CD4-positive, alpha-beta T cell (primary cell): Measurements from ENCODE around the gene METTL18. TPM values are rescaled to one million over a fixed set of nuclear protein-coding genes. Genes with fewer than 3 reads are reported as not detected.

Experiments used
- ATAC-seq: fragments of 200-7000 bp; cut with Tn5 transposase; one replicate; pipeline ENCODE4 v1.10.0; 2022; ENCODE audit warnings: mild to moderate bottlenecking; ENCODE audit not compliant: poor library complexity
- CTCF ChIA-PET: fragments of 350-600 bp; sonication (Branson Sonifier 250); formaldehyde crosslinking; loops from one replicate; lab custom pipeline; 2021; ENCODE audit warnings: antibody characterized with exemption, inconsistent platforms; lab: Charles Lee
- POLR2A ChIA-PET: fragments of 350-600 bp; sonication (Branson Sonifier 250); formaldehyde crosslinking; loops from one replicate; lab custom pipeline; 2021; ENCODE audit warnings: antibody characterized with exemption, inconsistent platforms; lab: Charles Lee
- DNase-seq, 14 experiments: peaks; one replicate each; pipeline ENCODE4 v3.0.0-alpha.2; 2013 to 2020; ENCODE audit warnings: mixed read lengths in 2 of 14
- H3K27ac ChIP-seq, 2 donors: one replicate each; pipeline versions ENCODE4 v1.5.1 to v1.7.0; 2013; ENCODE audit warnings: low read length in 2 of 2, low read depth in 1 of 2, mild to moderate bottlenecking in 1 of 2
- H3K27me3 ChIP-seq, 2 experiments: 1 replicate in 1 of 2; 2 replicates in 1 of 2; pipeline versions ENCODE4 v1.6.1 to v1.7.0; 2013; ENCODE audit warnings: low read length in 2 of 2, control low read depth in 1 of 2, mild to moderate bottlenecking in 1 of 2, moderate library complexity in 1 of 2; ENCODE audit not compliant: insufficient read depth in 2 of 2, control insufficient read depth in 1 of 2
- H3K36me3 ChIP-seq: one replicate; pipeline ENCODE4 v1.6.1; 2013; ENCODE audit warnings: low read length, control low read depth; ENCODE audit not compliant: insufficient read depth
- H3K4me1 ChIP-seq: one replicate; pipeline ENCODE4 v1.6.1; 2013; ENCODE audit warnings: low read length, control low read depth; ENCODE audit not compliant: insufficient read depth
- H3K4me3 ChIP-seq: one replicate; pipeline ENCODE4 v1.5.1; 2013; ENCODE audit warnings: mild to moderate bottlenecking, low read length, moderate library complexity
- H3K9me3 ChIP-seq, 2 experiments: 1 replicate in 1 of 2; 2 replicates in 1 of 2; pipeline versions ENCODE4 v1.6.1 to v1.7.0; 2013; ENCODE audit warnings: low read length in 2 of 2, mild to moderate bottlenecking in 2 of 2, control low read depth in 1 of 2, moderate library complexity in 1 of 2; ENCODE audit not compliant: control insufficient read depth in 1 of 2, insufficient read depth in 1 of 2
- H3K27ac Mint-ChIP-seq: one replicate; pipeline ENCODE4 v1.8.0; 2020; ENCODE audit warnings: mixed read lengths
- H3K27me3 Mint-ChIP-seq: one replicate; pipeline ENCODE4 v1.8.0; 2021; ENCODE audit warnings: mixed read lengths
- H3K36me3 Mint-ChIP-seq: one replicate; pipeline ENCODE4 v1.8.0; 2021; ENCODE audit warnings: low read depth, mixed read lengths
- H3K4me1 Mint-ChIP-seq: one replicate; pipeline ENCODE4 v1.8.0; 2021; ENCODE audit warnings: low read depth, mixed read lengths
- H3K4me3 Mint-ChIP-seq: one replicate; pipeline ENCODE4 v1.8.0; 2020; ENCODE audit warnings: mild to moderate bottlenecking, mixed read lengths
- H3K9me3 Mint-ChIP-seq: one replicate; pipeline ENCODE4 v1.8.0; 2020; ENCODE audit warnings: mixed read lengths
- CTCF ChIP-seq: fragments of 200-600 bp; IDR thresholded peaks from one replicate; pipeline ENCODE4 v1.8.0; 2022; ENCODE audit warnings: antibody characterized with exemption, mild to moderate bottlenecking
- intact Hi-C, 2 experiments: fragments of 100-400 bp; cut with DNase I in 1 of 2; cut with micrococcal nuclease in 1 of 2; formaldehyde crosslinking; loops; one replicate each; pipeline versions ENCODE4 v1.15.1 to v1.9.0; 2023 to 2025; cut with DNase I, micrococcal nuclease
- total RNA-seq, 174 experiments: library from RNA in 2 of 174; stranded (reverse) in 2 of 174; gene quantifications; one replicate each; pipeline ENCODE4 v1.2.3 and lab custom pipeline; 2021 to 2026

METTL18 gene
- total RNA-seq, 2 experiments from 2014 or later = 5.1 to 5.6 TPM

- H3K36me3 Mint-ChIP-seq = peaks cover 50% of the 10 kb centered on the region
- H3K27ac Mint-ChIP-seq = no peak overlapping the region
Observed at GRCh38 chr1:169836198-169836597, 41.5 kb upstream of the METTL18 start.

GRCh38 chr1:169835647-169836046 lies 40.9 kb upstream of the METTL18 start:
- no peaks in the 10 kb centered on the region for H3K4me1 Mint-ChIP-seq
- Histone ChIP-seq H3K36me3 (peaks cover under 1% of the 10 kb centered on the region), H3K4me1 (no peaks in the 10 kb centered on the region), H3K4me3 (no peak overlapping the region), H3K27me3 (no peaks in the 10 kb centered on the region), H3K9me3 (peaks cover 3 to 13% of the 10 kb centered on the region in 2 experiments), H3K27ac (no peak overlapping the region)
- H3K4me3 Mint-ChIP-seq = no peak overlapping the region
- DNase-seq = no peak
- peaks cover 12% of the 10 kb centered on the region for H3K9me3 Mint-ChIP-seq
- no peak overlapping the region for H3K27ac Mint-ChIP-seq
- peaks cover 50% of the 10 kb centered on the region for H3K36me3 Mint-ChIP-seq
- ChIA-PET POLR2A (no interaction called here), CTCF (no interaction called here)
- no peaks in the 10 kb centered on the region for H3K27me3 Mint-ChIP-seq
- intact Hi-C loops = no loop called here
- no peak for ATAC-seq
- TF ChIP-seq CTCF = no peak

More at GRCh38 chr1:169836198-169836597, 41.5 kb upstream of the METTL18 start:
- no peak overlapping the region for H3K4me3 Mint-ChIP-seq
- ATAC-seq = no peak
- H3K9me3 ChIP-seq = peaks cover 5 to 13% of the 10 kb centered on the region in 2 experiments
- no peaks in the 10 kb centered on the region for H3K4me1 ChIP-seq
- H3K27ac ChIP-seq = no peak overlapping the region
- intact Hi-C loops = no loop called here
- H3K4me1 Mint-ChIP-seq = no peaks in the 10 kb centered on the region
- peaks cover 18% of the 10 kb centered on the region for H3K9me3 Mint-ChIP-seq
- H3K36me3 ChIP-seq = no peaks in the 10 kb centered on the region
- no peak overlapping the region for H3K4me3 ChIP-seq
- CTCF ChIA-PET = no interaction called here
- TF ChIP-seq CTCF = no peak
- H3K27me3 Mint-ChIP-seq = no peaks in the 10 kb centered on the region
- no peaks in the 10 kb centered on the region for H3K27me3 ChIP-seq
- no peak for DNase-seq
- POLR2A ChIA-PET = no interaction called here

- no peak for DNase-seq
- Mint-ChIP-seq H3K36me3 (peaks cover 51% of the 10 kb centered on the region), H3K27me3 (no peaks in the 10 kb centered on the region), H3K4me1 (no peaks in the 10 kb centered on the region), H3K9me3 (peaks cover 11% of the 10 kb centered on the region), H3K4me3 (no peak overlapping the region), H3K27ac (no peak overlapping the region)
- ChIA-PET POLR2A (no interaction called here), CTCF (no interaction called here)
- Histone ChIP-seq H3K27ac (no peak overlapping the region), H3K27me3 (no peaks in the 10 kb centered on the region), H3K4me1 (no peaks in the 10 kb centered on the region), H3K36me3 (peaks cover 5% of the 10 kb centered on the region), H3K4me3 (no peak overlapping the region), H3K9me3 (peaks cover 0 to 10% of the 10 kb centered on the region in 2 experiments)
- no peak for ATAC-seq
- no peak for TF ChIP-seq CTCF
- intact Hi-C loops = no loop called here
Observed at GRCh38 chr1:169834869-169835268, 40.2 kb upstream of the METTL18 start.
